Neural cell (in vitro differentiated cells): ENCODE results near the gene PHACTR3.

Experiments
- EP300 ChIP-seq: fragments of 450-650 bp; conservative IDR thresholded peaks from 2 replicates; pipeline ENCODE4 v1.6.1; 2014; ENCODE audit warnings: antibody characterized with exemption, mild to moderate bottlenecking, moderate library complexity; ENCODE audit not compliant: poor library complexity, severe bottlenecking
- EZH2 ChIP-seq: fragments of 200-600, 300-800 bp; shearing (Covaris generic), sonication (generic); IDR thresholded peaks from 2 replicates; pipeline ENCODE4 v1.6.1; 2014; ENCODE audit warnings: antibody characterized with exemption, low read length, borderline replicate concordance, mild to moderate bottlenecking; ENCODE audit not compliant: insufficient read depth, poor library complexity, severe bottlenecking
- MXI1 ChIP-seq: fragments of 450-650 bp; conservative IDR thresholded peaks from 2 replicates; pipeline ENCODE4 v1.6.1; 2014; ENCODE audit warnings: antibody characterized with exemption, mild to moderate bottlenecking; ENCODE audit not compliant: poor library complexity, severe bottlenecking
- POLR2AphosphoS5 ChIP-seq: IDR thresholded peaks from 2 replicates; pipeline ENCODE4 v1.6.1; 2012
- RAD21 ChIP-seq: fragments of 450-650 bp; conservative IDR thresholded peaks from 2 replicates; pipeline ENCODE4 v1.6.1; 2014; ENCODE audit warnings: antibody characterized with exemption, mild to moderate bottlenecking, moderate library complexity
- TF ChIP-seq, protein P1 (sequence below): fragments of 450-650 bp; IDR thresholded peaks from 2 replicates; pipeline ENCODE4 v1.5.1; 2014; ENCODE audit warnings: antibody characterized with exemption, mild to moderate bottlenecking, moderate library complexity; ENCODE audit not compliant: poor library complexity, severe bottlenecking

DNA sequence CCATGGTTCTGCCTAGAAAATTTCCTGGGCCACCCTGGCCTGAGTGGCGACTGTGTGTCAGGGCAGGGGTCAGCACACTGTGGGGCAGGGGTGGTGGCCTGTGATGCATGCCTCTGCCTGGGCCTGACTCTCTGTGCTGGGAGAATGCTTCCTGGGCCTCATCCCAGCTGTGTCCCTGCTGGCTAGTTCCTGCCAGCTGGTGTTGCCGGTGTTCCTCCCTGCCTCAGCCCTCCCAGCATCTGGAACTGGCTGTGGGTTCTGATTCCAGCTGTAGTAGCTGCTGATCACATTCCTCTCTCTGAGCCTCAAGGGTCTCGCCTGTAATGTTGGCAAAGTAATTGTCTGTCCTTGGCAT, 227.6 kb downstream of the PHACTR3 start:
- TF ChIP-seq MXI1 (no peak), EZH2 (no peak), POLR2AphosphoS5 (no peak), RAD21 (no peak), EP300 (no peak)
- TF ChIP-seq, protein P1, sequence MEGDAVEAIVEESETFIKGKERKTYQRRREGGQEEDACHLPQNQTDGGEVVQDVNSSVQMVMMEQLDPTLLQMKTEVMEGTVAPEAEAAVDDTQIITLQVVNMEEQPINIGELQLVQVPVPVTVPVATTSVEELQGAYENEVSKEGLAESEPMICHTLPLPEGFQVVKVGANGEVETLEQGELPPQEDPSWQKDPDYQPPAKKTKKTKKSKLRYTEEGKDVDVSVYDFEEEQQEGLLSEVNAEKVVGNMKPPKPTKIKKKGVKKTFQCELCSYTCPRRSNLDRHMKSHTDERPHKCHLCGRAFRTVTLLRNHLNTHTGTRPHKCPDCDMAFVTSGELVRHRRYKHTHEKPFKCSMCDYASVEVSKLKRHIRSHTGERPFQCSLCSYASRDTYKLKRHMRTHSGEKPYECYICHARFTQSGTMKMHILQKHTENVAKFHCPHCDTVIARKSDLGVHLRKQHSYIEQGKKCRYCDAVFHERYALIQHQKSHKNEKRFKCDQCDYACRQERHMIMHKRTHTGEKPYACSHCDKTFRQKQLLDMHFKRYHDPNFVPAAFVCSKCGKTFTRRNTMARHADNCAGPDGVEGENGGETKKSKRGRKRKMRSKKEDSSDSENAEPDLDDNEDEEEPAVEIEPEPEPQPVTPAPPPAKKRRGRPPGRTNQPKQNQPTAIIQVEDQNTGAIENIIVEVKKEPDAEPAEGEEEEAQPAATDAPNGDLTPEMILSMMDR, result no peak
